Measurements from ENCODE around the gene ATP5F1A.
A peak's percentile ranks its signal among the peaks of the same experiment; 100 is the strongest.
"Not testable (repeated sequence)": the region's sequence is repeated elsewhere in the genome, so short reads cannot be mapped to it uniquely, and the experiment has no call there.

Gene ATP5F1A

DNA sequence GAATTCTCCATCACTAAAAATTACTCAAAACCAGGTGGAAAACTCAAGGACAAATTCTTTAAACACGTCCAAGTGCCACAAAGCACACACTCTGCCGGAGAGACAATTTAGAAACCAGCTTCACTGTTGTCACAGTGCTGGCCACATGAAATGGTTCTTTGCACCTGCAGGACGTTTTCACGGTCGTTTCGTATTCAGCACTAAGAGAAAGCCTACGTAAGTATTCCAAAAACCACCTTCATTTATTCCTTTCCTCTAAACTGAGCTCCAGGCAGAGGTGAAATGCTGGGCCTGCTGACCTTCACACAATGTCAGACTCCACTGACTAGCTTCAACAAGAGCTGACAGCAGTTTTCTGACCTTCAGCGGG lies 680 bp downstream of the ATP5F1A start:
- peaks cover 42% of the 10 kb centered on the region for H3K36me3 ChIP-seq (ENCODE audit: insufficient read depth, low read length)
- no peaks in the 10 kb centered on the region for H3F3A ChIP-seq (ENCODE audit: insufficient read depth, low read length)
- peak overlapping the region; percentile 92 for H3K4me2 ChIP-seq (ENCODE audit: low read length)
- peaks cover 2% of the 10 kb centered on the region; the same call in 1 of the 2 replicates for H4K20me1 ChIP-seq (ENCODE audit: insufficient read depth, low read length)
- H3K4me1 ChIP-seq (ENCODE audit: insufficient read depth, low read length, severe bottlenecking) = peaks cover 30% of the 10 kb centered on the region
- peaks cover 53% of the 10 kb centered on the region for H3K79me2 ChIP-seq (ENCODE audit: insufficient read depth, low read length)
- no peaks in the 10 kb centered on the region for H3K9me2 ChIP-seq (ENCODE audit: low read depth, low read length)
- H3K4me3 ChIP-seq (ENCODE audit: low read depth, low read length, poor library complexity, severe bottlenecking) = peak overlapping the region; percentile 99
- H2AFZ ChIP-seq (ENCODE audit: low read length) = no peak overlapping the region
- H3K27me3 ChIP-seq (ENCODE audit: insufficient read depth, low read length) = no peaks in the 10 kb centered on the region
- no peaks in the 10 kb centered on the region for H3K9me3 ChIP-seq (ENCODE audit: low read length)
- TF ChIP-seq EZH2 (IDR thresholded peaks at IDR 0.05; ENCODE audit: borderline replicate concordance, low read length) (no peak), CTCF (IDR thresholded peaks at IDR 0.05; ENCODE audit: low read length) (no peak)
- H3K9ac ChIP-seq (ENCODE audit: low read length) = peak overlapping the region; percentile 98
- H3K27ac ChIP-seq (ENCODE audit: low read depth, low read length, poor library complexity, severe bottlenecking) = peak overlapping the region; percentile 86

DNA sequence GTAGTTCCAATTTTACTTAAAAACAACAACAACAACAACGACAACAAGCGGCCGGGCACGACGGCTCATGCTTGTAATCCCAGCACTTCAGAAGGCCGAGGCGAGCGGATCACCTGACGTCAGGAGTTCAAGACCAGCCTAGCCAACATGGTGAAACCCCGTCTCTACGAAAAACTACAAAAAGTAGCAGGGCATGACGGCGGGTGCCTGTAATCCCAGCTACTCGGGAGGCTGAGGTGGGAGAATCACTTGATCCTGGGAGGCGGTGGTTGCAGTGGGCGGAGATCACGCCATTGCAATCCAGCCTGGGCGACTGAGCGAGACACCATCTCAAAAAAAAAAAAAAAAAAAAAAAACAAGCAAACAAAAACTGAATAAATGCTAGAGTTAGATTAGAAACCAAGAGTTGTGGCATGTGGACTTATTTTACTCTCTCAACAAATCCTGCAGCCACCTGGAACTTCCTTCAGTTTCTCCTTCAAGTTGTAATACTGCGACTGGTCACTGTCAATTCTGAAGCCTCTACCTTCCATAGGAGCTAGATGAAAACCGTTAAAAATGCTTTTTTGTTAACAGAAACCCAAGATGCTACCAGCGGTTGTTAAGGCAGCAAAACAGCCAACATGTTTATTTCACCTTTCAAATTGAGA lies 1.3 kb downstream of the ATP5F1A start:
- H3K9me2 ChIP-seq (ENCODE audit: low read depth, low read length) = no peaks in the 10 kb centered on the region
- peak overlapping the region; percentile 99 for H3K4me3 ChIP-seq (ENCODE audit: low read depth, low read length, poor library complexity, severe bottlenecking)
- TF ChIP-seq CTCF (IDR thresholded peaks at IDR 0.05; ENCODE audit: low read length) = no peak
- no peak for TF ChIP-seq EZH2 (IDR thresholded peaks at IDR 0.05; ENCODE audit: borderline replicate concordance, low read length)
- H3K9me3 ChIP-seq (ENCODE audit: low read length) = no peaks in the 10 kb centered on the region
- no peaks in the 10 kb centered on the region for H3F3A ChIP-seq (ENCODE audit: insufficient read depth, low read length)
- peaks cover 47% of the 10 kb centered on the region for H3K36me3 ChIP-seq (ENCODE audit: insufficient read depth, low read length)
- peaks cover 30% of the 10 kb centered on the region for H3K4me1 ChIP-seq (ENCODE audit: insufficient read depth, low read length, severe bottlenecking)
- H3K9ac ChIP-seq (ENCODE audit: low read length) = peak overlapping the region; percentile 98
- H3K27ac ChIP-seq (ENCODE audit: low read depth, low read length, poor library complexity, severe bottlenecking) = peak overlapping the region; percentile 86
- H3K79me2 ChIP-seq (ENCODE audit: insufficient read depth, low read length) = peaks cover 56% of the 10 kb centered on the region
- H3K27me3 ChIP-seq (ENCODE audit: insufficient read depth, low read length) = no peaks in the 10 kb centered on the region
- peak overlapping the region; percentile 92 for H3K4me2 ChIP-seq (ENCODE audit: low read length)
- H4K20me1 ChIP-seq (ENCODE audit: insufficient read depth, low read length) = peaks cover 2% of the 10 kb centered on the region; the same call in 1 of the 2 replicates
- H2AFZ ChIP-seq (ENCODE audit: low read length) = no peak overlapping the region

DNA sequence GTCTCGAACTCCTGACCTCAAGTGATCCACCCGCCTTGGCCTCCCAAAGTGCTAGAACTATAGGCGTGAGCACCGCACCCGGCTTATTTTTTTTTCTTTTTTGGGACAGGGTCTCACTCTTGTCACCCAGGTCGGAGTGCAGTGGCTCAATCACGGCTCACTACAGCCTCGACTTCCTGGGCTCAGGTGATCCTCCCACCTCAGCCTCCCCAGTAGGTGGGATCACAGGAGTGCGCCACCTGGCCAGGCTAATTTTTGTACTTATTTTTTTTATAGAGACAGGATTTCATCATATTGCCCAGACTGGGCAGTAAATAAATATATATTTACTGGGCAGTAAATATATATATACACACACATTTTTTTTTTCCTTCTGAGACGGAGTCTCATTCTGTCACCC lies 2.6 kb downstream of the ATP5F1A start:
- Histone ChIP-seq H3K27me3 (ENCODE audit: insufficient read depth, low read length) (no peaks in the 10 kb centered on the region), H3K4me1 (ENCODE audit: insufficient read depth, low read length, severe bottlenecking) (peaks cover 30% of the 10 kb centered on the region), H3K36me3 (ENCODE audit: insufficient read depth, low read length) (peaks cover 60% of the 10 kb centered on the region), H3K9me2 (ENCODE audit: low read depth, low read length) (no peaks in the 10 kb centered on the region), H3K4me2 (ENCODE audit: low read length) (no peak overlapping the region), H3K27ac (ENCODE audit: low read depth, low read length, poor library complexity, severe bottlenecking) (no peak overlapping the region), H3F3A (ENCODE audit: insufficient read depth, low read length) (no peaks in the 10 kb centered on the region), H3K9ac (ENCODE audit: low read length) (no peak overlapping the region), H3K9me3 (ENCODE audit: low read length) (no peaks in the 10 kb centered on the region), H4K20me1 (ENCODE audit: insufficient read depth, low read length) (peaks cover 2% of the 10 kb centered on the region; the same call in 1 of the 2 replicates), H2AFZ (ENCODE audit: low read length) (no peak overlapping the region), H3K4me3 (ENCODE audit: low read depth, low read length, poor library complexity, severe bottlenecking) (no peak overlapping the region), H3K79me2 (ENCODE audit: insufficient read depth, low read length) (peaks cover 62% of the 10 kb centered on the region)
- TF ChIP-seq CTCF (IDR thresholded peaks at IDR 0.05; ENCODE audit: low read length) (no peak), EZH2 (IDR thresholded peaks at IDR 0.05; ENCODE audit: borderline replicate concordance, low read length) (no peak)

- H3F3A ChIP-seq (ENCODE audit: insufficient read depth, low read length); H3K27ac ChIP-seq (ENCODE audit: low read depth, low read length, poor library complexity, severe bottlenecking); H4K20me1 ChIP-seq (ENCODE audit: insufficient read depth, low read length); H3K4me1 ChIP-seq (ENCODE audit: insufficient read depth, low read length, severe bottlenecking); H2AFZ ChIP-seq (ENCODE audit: low read length); H3K27me3 ChIP-seq (ENCODE audit: insufficient read depth, low read length); H3K4me2 ChIP-seq (ENCODE audit: low read length); H3K9me3 ChIP-seq (ENCODE audit: low read length); H3K4me3 ChIP-seq (ENCODE audit: low read depth, low read length, poor library complexity, severe bottlenecking); H3K9me2 ChIP-seq (ENCODE audit: low read depth, low read length); H3K9ac ChIP-seq (ENCODE audit: low read length): not testable (repeated sequence)
- Histone ChIP-seq H3K36me3 (ENCODE audit: insufficient read depth, low read length) (peaks cover 98% of the 10 kb centered on the region), H3K79me2 (ENCODE audit: insufficient read depth, low read length) (peaks cover 20% of the 10 kb centered on the region)
Measured at GRCh38 chr18:46088501-46088900, 9.6 kb downstream of the ATP5F1A start.
